GM21367 (cell line): ENCODE data around the gene ESF1.

Experiments
- ATAC-seq: cut with Tn5 transposase; IDR thresholded peaks from one replicate; pipeline ENCODE4 v1.9.1; 2021; ENCODE audit not compliant: unreplicated experiment

ESF1 gene, protein sequence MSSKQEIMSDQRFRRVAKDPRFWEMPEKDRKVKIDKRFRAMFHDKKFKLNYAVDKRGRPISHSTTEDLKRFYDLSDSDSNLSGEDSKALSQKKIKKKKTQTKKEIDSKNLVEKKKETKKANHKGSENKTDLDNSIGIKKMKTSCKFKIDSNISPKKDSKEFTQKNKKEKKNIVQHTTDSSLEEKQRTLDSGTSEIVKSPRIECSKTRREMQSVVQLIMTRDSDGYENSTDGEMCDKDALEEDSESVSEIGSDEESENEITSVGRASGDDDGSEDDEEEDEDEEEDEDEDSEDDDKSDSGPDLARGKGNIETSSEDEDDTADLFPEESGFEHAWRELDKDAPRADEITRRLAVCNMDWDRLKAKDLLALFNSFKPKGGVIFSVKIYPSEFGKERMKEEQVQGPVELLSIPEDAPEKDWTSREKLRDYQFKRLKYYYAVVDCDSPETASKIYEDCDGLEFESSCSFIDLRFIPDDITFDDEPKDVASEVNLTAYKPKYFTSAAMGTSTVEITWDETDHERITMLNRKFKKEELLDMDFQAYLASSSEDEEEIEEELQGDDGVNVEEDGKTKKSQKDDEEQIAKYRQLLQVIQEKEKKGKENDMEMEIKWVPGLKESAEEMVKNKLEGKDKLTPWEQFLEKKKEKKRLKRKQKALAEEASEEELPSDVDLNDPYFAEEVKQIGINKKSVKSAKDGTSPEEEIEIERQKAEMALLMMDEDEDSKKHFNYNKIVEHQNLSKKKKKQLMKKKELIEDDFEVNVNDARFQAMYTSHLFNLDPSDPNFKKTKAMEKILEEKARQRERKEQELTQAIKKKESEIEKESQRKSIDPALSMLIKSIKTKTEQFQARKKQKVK

DNA sequence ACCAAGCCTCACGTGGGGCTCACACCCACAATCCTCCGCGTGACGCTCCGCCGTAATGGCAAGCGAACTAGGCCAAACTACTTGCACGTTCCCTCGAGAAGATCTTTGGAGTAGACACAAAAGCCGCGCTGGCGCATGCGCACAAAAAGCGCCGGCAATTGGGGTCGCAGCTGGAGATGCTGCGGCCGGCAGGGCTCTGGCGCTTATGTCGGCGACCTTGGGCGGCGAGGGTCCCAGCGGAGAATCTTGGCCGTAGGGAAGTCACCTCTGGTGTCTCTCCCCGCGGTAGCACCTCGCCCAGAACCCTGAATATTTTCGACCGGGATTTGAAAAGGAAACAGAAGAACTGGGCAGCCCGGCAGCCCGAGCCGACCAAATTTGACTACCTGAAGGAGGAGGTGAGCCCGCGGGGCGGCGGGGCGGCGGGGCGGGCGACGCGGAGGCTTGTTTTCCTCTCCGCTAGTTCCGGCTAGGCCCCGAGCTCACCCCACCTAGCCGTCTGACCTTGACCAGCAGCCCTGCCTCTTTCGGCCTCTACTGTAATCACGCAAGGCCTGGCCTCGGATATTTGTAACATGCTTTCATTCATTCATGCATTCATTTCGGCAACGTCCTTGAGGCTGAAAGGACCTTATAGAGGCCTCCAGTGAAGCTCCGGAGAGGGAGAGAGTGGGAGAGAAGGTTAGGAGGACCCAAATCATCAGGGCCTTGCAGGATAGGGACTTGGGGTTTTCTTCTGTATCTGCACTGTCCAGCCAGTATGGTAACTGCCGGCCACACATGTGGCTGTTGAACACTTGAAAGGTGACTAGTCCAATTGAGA is at the start of gene ESF1, which contains the start of gene NDUFAF5:
TSS of gene ESF1 (minus strand) at position 27 of the 823 bp plus-strand sequence. CDS start 1,779 bp downstream, outside the sequence.
TSS of gene NDUFAF5 (plus strand) at position 136 of the 823 bp plus-strand sequence. CDS start at position 177, 41 bp downstream.
- ATAC-seq = peak; percentile 91

DNA sequence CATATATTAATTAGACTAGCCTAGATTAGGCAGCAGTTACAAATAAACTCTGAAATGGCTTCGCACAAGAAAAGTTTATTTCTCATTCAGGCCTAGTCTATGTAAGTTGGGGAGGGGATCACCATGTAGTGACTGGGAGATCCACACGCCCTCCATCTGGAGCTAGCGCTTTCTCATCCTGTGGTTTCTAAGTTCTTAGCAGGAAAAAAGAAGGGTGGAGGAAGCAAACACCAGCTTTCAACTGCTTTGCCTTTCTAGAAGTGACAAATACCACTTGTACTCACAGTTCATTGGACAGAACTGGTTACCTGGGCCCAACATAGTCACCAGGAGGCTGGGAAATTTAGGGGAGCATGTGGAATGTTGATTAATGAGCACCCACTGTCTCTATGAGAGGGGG is 46.8 kb upstream of the ESF1 start:
- no peak for ATAC-seq

DNA sequence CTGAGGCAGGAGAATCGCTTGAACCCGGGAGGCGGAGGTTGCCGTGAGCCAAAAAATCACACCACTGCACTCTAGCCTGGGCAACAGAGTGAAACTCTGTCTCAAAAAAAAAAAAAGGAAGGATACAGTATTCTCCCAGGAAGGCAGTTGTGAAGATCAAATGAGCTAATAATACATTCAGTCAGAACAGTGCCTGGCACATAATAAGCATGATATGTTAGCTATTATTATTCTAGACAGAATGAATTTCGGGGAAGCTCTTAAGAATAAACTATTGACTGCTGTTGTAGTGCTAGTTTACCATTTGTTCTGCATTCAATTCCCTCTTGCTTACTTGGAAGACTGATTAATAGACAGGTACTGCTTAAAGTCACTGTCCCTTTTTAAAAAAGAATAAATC is 40.7 kb upstream of the ESF1 start:
- ATAC-seq = no peak

DNA sequence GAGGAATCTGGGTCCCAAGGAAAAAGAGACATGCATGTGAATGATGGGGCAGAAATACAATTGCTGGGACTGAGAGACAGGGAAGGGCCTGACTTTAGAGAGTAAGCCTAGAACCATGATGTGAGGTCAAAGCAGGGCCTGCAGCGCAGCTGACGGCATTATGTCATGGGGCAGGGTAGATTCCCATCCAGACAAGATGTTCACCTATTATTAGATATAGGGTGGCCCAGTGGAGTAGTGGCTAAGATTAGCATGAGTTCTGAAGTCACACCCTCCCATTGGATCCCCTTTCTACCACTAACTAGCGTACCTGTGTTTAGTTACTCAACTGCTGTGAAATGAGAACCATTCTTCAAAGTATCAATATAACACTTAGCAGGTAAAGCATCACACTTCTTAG is 39.7 kb upstream of the ESF1 start:
- ATAC-seq = no peak

DNA sequence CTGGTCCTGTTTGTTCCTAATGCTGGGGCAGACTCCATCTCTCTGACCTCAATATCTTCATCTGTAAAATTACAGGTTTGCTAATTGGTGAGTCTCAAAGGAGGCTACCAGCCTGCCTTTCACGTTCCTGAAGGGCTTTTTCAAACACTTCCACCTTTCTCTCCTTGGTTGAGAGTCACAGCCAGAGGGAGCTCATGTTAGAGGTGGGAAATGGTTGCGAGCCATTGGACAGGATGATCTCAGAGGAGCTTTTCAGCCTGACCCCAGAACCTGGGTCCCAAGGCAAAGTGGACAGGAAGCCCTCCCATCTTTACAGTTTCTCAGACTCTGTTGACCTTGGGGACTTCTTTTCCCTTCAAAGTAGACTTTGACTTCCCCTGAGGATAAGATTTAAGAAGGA is 37.7 kb upstream of the ESF1 start:
- no peak for ATAC-seq

DNA sequence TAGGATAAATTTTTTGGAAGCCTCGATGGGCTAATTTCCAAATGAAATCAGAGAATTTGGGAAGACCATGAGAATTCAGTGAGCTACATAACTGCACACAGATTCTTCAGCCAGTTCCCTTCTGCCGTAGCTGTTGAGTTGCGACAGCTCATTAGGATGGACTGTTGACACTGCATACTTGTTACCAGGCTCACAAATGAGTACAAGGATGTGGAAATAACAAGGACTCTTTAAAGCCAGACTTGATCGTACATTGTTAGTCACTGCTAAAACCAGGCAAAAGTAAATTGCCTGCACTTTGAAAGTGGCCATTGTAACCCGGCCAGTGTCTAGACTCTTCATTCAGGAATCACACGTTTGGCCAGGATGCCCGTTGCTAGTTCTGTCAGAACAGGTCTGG is 37.2 kb upstream of the ESF1 start:
- ATAC-seq = no peak

DNA sequence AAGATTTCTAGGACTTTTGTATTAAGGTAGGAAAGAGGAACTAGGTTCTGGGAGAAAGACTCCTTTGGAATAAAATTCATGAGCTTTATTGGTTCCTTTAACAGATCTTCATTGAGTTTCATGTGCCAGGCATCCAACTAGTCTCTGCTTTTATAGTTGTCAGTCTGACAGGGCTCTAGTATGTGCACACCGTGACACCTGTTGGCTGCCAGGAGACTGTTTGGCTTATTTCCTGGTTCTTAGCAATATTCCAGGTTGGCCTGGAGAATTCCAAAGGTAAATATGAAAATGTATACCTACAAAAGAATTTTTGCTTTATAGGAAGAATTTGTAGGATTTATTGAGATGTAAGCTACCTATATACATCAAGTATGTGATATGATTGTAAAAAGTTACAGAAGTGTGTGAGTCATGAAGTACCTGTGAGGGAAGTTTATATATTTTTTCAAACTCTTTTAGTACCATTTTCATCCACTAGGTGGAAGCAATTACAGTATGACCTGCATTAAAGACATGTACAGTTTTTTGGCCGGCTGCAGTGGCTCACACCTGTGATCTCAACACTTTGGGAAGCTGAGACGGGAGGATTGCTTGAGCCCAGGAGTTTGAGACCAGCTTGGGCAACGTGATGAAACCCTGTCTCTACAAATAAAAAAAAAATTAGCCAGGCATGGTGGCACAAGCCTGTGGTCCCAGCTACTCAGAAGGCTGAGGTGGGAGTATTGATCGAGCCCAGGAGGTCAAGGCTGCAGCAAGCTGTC is 35.3 kb upstream of the ESF1 start:
- peak; percentile 91 for ATAC-seq

DNA sequence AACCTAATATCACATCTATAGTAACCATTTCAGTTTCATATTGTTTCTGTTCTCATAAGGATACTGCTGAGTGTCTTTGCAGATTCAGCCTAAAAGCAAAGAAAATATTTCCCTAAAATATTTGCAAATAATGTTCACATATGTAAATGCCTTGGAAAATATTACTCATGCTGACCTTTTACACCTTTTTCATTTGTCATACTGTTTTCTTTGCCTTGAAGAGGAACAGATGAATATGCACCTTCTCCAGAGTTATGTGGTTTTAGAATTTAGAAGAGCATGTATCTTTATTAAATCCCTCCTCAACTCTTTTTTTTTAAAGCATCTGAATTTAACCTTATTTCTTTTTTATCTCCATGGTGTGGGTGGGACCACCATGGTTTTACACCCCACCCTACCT is 32.6 kb upstream of the ESF1 start:
- no peak for ATAC-seq

DNA sequence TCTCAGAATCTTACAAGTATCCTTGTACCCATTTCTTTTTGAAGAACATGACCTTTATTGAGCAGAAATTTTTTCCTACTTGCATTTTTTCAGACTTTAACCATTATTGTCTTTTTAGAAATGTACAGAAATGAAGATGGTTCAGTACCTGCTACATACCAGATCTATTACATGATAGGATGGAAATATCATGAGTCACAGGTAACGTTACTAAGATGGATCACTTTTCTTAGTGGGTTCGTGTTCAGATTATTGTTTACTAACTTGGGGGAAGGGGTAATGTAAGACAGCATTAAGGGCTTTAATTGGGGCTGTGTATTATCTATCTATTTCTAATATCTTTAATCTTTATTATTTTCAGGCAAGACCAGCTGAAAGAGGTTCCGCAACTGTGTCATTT is 32.0 kb upstream of the ESF1 start:
- ATAC-seq = no peak

DNA sequence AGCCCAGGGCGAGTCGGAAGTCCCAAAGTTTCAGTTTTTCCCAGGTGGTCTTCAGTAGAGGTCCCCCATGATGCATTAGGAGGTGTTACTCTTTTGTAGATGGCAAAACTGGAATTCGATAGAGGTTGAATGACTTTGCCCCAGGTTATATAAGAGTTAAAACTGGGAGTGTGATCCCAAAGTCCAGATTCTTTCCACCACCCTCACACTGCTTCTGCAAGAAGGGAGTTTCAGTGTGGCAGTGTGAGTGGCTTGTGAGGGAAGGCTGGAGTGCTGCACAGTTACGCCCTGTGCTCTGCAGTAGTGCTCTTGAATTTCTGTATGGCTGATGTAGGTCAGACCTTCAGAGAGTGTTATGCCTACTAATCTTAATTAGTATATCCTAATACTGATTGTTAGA is 30.0 kb upstream of the ESF1 start:
- ATAC-seq = no peak

DNA sequence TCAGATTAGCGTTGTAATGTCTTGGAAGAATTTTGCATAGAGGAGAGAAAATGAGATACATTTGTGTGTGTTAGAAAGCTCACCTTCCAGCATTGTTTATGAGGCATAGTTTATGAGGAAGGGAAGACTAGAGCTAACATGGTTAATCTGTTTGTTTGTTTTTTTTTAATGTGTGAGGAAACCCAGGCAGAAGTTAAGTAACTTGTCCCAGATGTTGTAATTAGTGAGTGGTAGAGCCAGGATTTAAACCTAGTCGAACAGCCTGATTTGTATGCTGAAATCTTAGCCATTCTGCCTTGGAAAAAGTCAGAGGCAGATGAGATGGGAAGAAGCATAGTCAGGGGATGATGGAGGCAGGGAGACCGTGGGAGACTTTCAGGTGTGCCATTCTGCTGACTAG is 29.2 kb upstream of the ESF1 start:
- no peak for ATAC-seq

DNA sequence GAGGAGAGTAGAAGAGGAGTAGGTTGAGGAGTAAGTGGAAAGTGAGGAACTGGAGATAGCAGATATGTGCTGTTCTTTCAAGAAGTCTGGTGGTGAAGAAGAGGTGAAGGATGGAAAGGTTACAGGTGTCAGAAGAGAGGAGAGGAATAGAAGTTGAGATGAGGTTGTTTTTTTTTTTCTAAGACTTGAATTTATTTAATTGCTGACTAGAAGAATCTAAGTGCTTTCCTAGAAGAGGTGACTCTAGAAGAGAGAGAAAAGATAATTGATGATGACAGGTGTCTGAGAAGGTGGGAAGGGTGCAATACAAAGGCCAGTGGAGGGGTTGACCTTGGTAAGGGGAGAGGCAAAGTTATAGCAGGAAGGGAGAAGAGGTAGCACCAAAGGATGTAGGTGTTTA is 25.7 kb upstream of the ESF1 start:
- ATAC-seq = no peak

DNA sequence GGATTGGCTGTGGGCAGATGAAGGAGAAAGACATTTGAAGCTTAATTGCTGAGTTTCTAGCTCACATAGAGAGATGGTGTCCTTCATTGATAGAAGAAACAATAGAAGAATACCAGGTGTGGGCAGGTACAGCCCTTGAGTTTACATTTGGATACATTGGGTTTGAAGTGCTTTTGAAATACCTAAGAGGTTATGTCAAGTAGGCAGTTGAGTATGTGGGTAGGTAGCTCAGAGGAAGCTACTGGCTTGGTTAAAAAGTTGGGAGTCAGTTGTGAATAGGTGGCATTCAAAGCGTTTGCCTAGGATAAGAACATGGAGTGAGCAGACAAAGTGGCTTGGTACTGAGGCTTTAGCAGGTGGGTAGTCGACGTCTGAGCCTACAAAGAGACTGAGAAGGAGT is 25.1 kb upstream of the ESF1 start:
- no peak for ATAC-seq

DNA sequence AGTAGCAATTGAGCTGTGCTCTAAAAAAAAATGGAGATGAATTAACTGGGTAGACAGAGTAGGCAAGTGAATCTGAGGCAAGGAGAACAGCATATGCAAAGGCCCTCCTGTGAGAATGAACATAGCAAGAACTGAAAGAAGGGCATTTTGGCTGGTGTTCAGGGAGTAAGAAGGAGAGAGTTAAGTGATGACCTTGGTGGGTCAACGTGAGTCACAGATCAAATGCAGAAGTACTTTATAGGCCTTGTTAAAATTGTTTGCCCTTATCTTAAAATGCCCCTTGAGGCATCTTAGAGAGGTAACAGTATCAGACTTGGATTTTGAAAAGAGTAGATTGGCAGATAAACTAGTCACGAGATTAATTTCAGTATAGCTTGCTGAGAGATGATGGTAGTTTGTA is 24.7 kb upstream of the ESF1 start:
- ATAC-seq = no peak

DNA sequence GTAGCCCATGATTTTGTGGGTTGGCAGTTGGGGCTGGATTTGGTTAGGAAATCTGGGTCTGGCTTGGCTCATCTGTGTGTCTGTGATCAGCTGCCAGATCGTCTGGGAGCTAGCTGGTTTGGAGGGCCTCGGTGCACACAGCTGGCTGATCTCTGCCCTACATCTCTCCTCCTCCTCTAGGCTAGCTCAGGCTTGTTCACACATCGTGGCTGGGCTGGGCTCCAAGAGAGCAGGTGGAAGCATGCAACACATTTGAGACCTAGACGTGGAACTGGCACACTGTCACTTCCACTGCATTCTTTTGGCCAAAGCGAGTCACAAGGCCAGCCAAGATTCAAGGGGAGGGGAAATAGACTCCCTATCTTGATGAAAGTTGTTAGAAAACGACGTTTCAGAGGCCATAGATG is 16.0 kb upstream of the ESF1 start:
- no peak for ATAC-seq

DNA sequence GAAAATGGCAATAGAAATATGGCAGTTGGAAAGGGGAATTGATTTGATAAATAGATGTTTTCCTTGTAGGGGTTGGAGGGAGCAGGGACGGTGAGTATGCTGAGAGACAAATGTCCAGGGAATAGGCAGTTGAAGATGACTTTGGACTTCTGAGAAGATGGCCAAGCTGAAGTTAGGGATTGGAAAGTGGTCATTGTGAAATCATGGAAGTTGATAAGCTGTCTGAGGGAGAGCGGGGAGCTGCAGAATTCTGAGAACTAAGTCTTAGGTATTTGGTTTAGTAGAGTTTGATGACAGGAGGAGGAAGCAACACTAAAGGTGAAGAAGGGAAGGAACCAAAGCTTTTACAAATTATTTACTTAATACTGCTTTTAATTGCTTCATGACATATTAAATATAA is 15.3 kb upstream of the ESF1 start:
- no peak for ATAC-seq

DNA sequence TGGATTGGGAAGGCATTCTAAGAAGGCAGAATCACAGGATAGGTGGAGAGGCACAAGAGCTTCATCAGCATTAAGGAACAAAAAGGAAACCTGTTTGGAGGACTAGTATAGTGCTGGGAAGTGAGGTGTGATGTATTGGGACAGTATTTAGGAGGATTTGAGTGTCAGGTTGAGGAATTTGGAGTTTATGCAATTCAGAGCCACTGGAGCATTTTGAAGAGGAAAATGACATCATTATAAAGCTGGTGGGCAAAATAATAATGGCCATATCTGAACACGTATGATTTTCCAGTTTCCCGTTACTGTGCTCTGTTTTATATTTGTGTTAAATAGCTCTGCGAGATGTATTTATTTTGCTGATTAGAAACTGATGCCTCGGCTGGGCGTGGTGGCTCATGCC is 14.3 kb upstream of the ESF1 start:
- ATAC-seq = no peak

DNA sequence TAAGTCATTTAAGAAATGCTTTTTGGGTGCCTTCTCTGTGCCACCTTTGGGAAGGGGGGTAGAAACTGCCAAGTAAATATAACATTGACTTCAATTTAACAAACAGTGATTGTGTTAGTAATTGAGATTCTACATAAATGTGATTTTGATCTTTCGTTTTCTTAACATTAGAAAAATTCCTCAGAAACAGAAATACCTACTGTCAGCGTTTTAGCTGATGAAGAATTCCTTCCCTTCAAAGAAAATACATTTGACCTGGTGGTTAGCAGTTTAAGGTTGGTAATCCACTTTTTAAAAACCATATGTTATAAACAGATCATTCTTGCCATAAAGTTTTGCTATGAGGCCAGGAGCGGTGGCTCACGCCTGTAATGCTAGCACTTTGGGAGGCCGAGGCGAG is 9.9 kb upstream of the ESF1 start:
- no peak for ATAC-seq

DNA sequence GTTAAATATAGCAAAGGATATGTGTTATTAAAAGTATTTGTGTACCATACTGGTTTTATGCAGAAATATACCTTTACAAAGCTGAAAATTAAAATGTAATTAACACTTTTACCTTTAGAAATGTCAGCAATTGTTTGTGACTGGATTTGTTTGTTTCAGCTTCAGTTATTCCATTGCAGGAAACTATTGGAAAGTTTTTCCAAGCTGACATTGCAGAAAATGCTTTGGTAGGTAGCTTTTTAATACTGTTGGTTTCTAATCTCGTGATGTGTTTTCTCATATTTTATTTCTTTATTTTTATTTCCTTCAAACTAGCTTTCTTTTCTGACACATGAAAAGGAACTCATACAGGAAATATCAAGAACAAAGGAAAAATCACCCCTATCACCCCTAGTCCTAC is 8.3 kb upstream of the ESF1 start:
- no peak for ATAC-seq
